Tibial artery (tissue), 4 donors: Measurements from ENCODE around the gene OSBPL7.

Experiments
- DNase-seq, 2 donors: peaks; one replicate each; pipeline ENCODE4 v3.0.0-alpha.2; 2019
- H3K27ac ChIP-seq, 2 donors: fragments of 200-600 bp; sonication (generic) in 1 of 2; 1 replicate in 1 of 2; 2 replicates in 1 of 2; pipeline ENCODE4 v1.5.1; 2018 to 2019; ENCODE audit warnings: mild to moderate bottlenecking in 1 of 2
- H3K27me3 ChIP-seq, 2 donors: fragments of 200-600 bp; sonication (generic) in 1 of 2; one replicate each; pipeline versions ENCODE4 v1.5.1 to v1.6.0; 2016 to 2019
- H3K36me3 ChIP-seq, 3 donors: fragments of 200-600 bp; sonication (generic) in 2 of 3; one replicate each; pipeline ENCODE4 v1.5.1; 2016 to 2019; ENCODE audit warnings: mild to moderate bottlenecking in 2 of 3
- H3K4me1 ChIP-seq, 4 donors: fragments of 200-600 bp; sonication (generic) in 2 of 4; 1 replicate in 3 of 4; 2 replicates in 1 of 4; pipeline ENCODE4 v1.5.1; 2016 to 2019
- H3K4me3 ChIP-seq, 2 donors: fragments of 200-600 bp; sonication (generic) in 1 of 2; 1 replicate in 1 of 2; 2 replicates in 1 of 2; pipeline ENCODE4 v1.5.1; 2018 to 2019; ENCODE audit warnings: mild to moderate bottlenecking in 2 of 2
- H3K9me3 ChIP-seq, 3 donors: fragments of 200-600 bp; sonication (generic) in 1 of 3; one replicate each; pipeline ENCODE4 v1.5.1; 2016 to 2019
- intact Hi-C: fragments of 100-400 bp; cut with DNase I; formaldehyde crosslinking; loops from one replicate; pipeline ENCODE4 v1.15.0; 2023; ENCODE audit warnings: low total_unique reads
- TF ChIP-seq, protein P1 (sequence below), 2 experiments: fragments of 200-600 bp in 1 of 2; fragments of 450-650 bp in 1 of 2; IDR thresholded peaks; one replicate each; pipeline ENCODE4 v1.5.1; 2017 to 2019; ENCODE audit warnings: antibody characterized with exemption in 2 of 2, mild to moderate bottlenecking in 1 of 2, moderate library complexity in 1 of 2

Gene OSBPL7

DNA sequence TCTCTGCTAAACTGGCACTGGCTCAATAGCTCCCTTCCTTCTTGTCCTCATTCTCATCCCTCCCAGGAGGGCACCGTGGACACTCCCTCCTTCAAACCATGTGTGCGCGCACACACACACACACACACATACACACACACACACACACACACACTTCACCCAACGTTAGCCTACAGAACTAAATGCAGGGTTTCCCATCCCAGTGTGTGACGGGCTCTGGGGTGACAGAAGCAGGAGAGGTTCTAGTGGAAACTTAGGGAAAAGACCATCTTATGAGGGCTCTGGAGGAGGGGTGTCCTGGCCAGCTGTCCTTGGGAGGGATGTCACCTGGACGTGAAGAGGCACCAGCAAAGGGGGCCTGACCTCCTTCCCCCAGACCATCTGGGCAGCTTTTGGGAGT is 19.7 kb downstream of the OSBPL7 start:
- peaks cover 0 to 43% of the 10 kb centered on the region in 2 donors for H3K27me3 ChIP-seq
- H3K36me3 ChIP-seq = peaks cover 0 to 5% (median 4%) of the 10 kb centered on the region in 3 donors
- H3K4me1 ChIP-seq = peaks cover 0 to 5% (median 0%) of the 10 kb centered on the region in 4 donors
- no peak overlapping the region for H3K27ac ChIP-seq
- TF ChIP-seq, protein P1, sequence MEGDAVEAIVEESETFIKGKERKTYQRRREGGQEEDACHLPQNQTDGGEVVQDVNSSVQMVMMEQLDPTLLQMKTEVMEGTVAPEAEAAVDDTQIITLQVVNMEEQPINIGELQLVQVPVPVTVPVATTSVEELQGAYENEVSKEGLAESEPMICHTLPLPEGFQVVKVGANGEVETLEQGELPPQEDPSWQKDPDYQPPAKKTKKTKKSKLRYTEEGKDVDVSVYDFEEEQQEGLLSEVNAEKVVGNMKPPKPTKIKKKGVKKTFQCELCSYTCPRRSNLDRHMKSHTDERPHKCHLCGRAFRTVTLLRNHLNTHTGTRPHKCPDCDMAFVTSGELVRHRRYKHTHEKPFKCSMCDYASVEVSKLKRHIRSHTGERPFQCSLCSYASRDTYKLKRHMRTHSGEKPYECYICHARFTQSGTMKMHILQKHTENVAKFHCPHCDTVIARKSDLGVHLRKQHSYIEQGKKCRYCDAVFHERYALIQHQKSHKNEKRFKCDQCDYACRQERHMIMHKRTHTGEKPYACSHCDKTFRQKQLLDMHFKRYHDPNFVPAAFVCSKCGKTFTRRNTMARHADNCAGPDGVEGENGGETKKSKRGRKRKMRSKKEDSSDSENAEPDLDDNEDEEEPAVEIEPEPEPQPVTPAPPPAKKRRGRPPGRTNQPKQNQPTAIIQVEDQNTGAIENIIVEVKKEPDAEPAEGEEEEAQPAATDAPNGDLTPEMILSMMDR (IDR thresholded peaks at IDR 0.05) = no peak
- no peaks in the 10 kb centered on the region for H3K9me3 ChIP-seq
- no peak overlapping the region for H3K4me3 ChIP-seq
- no peak for DNase-seq
- intact Hi-C loops = no loop called here

DNA sequence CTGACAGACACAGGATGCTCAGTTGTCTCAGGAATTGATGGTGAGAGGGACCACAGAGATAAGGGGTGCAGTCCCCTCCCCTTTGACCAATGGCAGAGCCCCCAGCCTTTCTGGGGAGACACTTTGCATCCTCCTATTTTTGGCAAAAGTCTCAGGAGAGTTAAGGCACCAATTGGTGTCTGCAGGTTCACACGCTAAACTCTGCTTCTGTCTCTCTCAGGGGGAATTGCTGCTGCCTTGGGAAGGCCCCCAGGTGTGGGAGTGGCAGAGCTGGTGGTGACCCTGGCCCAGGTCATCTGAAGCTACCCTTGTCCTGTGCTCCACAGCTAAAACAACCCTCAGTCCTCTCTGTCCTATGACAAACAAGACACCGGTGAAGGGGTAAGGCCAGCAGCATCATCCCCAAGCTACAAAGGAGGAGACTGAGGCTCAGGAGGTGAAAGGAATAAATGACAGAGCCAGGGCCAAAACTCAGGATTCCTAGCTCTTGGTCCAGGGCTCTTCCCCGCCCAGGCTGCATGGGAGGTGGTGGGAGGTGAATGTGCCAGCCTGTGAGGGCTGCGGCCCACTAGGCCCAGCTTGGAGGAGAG is 20.3 kb downstream of the OSBPL7 start:
- TF ChIP-seq, protein P1 (IDR thresholded peaks at IDR 0.05) = no peak
- H3K27ac ChIP-seq = no peak overlapping the region
- intact Hi-C loops = no loop called here
- no peak overlapping the region for H3K4me3 ChIP-seq
- H3K36me3 ChIP-seq = no peaks in the 10 kb centered on the region
- peaks cover 0 to 46% of the 10 kb centered on the region in 2 donors for H3K27me3 ChIP-seq
- H3K9me3 ChIP-seq = no peaks in the 10 kb centered on the region
- H3K4me1 ChIP-seq = peaks cover 0 to 5% (median 0%) of the 10 kb centered on the region in 4 donors
- DNase-seq = no peak

DNA sequence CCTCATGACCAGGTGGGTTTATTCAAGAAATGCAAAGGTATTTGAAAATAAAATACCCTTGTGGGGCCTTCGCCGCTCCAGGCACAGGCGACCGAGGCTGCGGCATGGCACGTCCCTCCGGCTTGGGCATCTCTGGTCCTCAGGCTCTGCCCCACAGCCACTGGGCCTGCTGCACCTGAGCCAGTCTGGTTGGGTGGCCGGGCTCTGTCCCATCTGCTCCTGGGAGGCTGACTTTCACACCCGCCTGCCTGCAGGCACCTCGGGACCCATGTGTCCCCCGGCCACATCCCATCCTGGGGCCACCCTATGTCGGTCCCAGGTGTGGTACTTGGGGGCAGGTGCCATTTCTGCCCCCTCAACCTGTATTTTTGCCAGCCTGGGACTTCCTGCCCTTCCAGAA is 20.9 kb downstream of the OSBPL7 start:
- TF ChIP-seq, protein P1 (IDR thresholded peaks at IDR 0.05) = no peak
- H3K27ac ChIP-seq = no peak overlapping the region
- H3K27me3 ChIP-seq = peaks cover 0 to 46% of the 10 kb centered on the region in 2 donors
- intact Hi-C loops = no loop called here
- DNase-seq = no peak
- no peak overlapping the region for H3K4me3 ChIP-seq
- no peaks in the 10 kb centered on the region for H3K9me3 ChIP-seq
- peaks cover 0 to 5% (median 0%) of the 10 kb centered on the region in 4 donors for H3K4me1 ChIP-seq
- no peaks in the 10 kb centered on the region for H3K36me3 ChIP-seq

DNA sequence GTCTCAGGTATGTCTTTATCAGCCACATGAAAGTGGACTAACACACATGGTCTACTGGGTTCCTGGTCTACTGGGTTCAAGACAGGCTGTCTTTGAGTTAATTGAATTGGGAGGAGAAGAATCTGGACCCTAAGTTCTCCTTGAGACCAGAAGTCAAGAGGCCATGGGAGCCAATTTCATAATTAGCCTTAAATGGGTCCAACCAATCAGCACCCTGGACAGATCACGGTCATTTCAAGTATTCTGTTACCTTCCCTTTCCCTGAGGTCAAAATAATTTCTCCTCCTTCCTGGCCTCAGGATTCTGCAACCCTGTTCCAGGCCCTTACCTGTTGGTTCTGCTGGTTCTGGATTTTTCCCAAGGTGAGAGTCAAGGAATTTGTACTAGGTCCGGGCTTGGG is 23.8 kb downstream of the OSBPL7 start:
- intact Hi-C loops = no loop called here
- DNase-seq = no peak
- TF ChIP-seq, protein P1 (IDR thresholded peaks at IDR 0.05) = no peak
- Histone ChIP-seq H3K9me3 (no peaks in the 10 kb centered on the region), H3K4me1 (no peaks in the 10 kb centered on the region), H3K27ac (no peak overlapping the region), H3K36me3 (no peaks in the 10 kb centered on the region), H3K4me3 (no peak overlapping the region), H3K27me3 (peaks cover 0 to 60% of the 10 kb centered on the region in 2 donors)

DNA sequence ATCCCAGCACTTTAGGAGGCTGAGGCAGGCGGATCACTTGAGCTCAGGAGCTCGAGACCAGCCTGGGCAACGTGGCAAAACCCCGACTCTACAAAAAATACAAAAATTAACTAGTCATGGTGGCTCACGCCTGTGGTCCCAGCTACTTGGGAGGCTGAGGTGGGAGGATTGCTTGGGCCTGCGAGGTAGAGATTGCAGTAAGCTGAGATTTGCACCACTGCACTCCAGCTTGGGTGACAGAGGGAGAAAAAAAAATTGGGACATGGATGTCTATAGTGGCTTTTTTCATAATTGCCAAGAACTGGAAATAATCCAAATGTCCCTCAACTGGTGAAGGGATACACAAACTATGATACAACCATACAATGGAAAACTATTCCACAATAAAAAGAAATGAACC is 28.6 kb downstream of the OSBPL7 start:
- no peaks in the 10 kb centered on the region for H3K9me3 ChIP-seq
- TF ChIP-seq, protein P1 (IDR thresholded peaks at IDR 0.05) = no peak
- peaks cover 0 to 9% (median 7%) of the 10 kb centered on the region in 4 donors for H3K4me1 ChIP-seq
- intact Hi-C loops = no loop called here
- peaks cover 0 to 75% of the 10 kb centered on the region in 2 donors for H3K27me3 ChIP-seq
- no peak overlapping the region for H3K4me3 ChIP-seq
- DNase-seq = no peak
- no peaks in the 10 kb centered on the region for H3K36me3 ChIP-seq
- H3K27ac ChIP-seq = no peak overlapping the region
